Measurements from ENCODE around the gene RNF10.

DNA sequence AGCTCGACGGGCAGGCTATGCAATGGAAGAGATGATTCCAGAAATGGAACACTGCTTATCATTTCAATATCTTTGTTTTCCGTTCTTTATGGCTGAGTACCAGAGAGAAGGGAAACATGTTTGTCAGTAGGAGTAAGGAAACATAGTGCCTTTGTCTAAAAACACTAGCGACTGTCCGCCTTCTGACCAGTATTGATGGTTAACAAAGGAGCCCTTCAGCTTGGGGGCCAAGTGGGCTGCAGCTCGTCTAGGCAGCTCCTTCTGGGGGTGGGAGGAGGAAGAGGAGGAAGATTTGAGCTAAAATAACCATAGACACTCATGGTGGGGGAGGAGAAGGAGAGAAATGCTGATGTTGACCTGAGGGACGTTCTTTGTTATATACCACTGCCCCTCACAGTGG is 20.2 kb upstream of the RNF10 start:
- TF ChIP-seq, protein P1, sequence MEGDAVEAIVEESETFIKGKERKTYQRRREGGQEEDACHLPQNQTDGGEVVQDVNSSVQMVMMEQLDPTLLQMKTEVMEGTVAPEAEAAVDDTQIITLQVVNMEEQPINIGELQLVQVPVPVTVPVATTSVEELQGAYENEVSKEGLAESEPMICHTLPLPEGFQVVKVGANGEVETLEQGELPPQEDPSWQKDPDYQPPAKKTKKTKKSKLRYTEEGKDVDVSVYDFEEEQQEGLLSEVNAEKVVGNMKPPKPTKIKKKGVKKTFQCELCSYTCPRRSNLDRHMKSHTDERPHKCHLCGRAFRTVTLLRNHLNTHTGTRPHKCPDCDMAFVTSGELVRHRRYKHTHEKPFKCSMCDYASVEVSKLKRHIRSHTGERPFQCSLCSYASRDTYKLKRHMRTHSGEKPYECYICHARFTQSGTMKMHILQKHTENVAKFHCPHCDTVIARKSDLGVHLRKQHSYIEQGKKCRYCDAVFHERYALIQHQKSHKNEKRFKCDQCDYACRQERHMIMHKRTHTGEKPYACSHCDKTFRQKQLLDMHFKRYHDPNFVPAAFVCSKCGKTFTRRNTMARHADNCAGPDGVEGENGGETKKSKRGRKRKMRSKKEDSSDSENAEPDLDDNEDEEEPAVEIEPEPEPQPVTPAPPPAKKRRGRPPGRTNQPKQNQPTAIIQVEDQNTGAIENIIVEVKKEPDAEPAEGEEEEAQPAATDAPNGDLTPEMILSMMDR (IDR thresholded peaks at IDR 0.05), result no peak
- no peak for TF ChIP-seq ZFX (IDR thresholded peaks at IDR 0.05; ENCODE audit: borderline replicate concordance)

Data from 22Rv1 (cell line).